HL-60/S4 treated with phorbol 12-myristate 13-acetate at 8.2 ng/mL for 4 days and 3 days (cell line): Measurements from ENCODE around the gene TOLLIP.
"Not testable (repeated sequence)": the region's sequence is repeated elsewhere in the genome, so short reads cannot be mapped to it uniquely, and the experiment has no call there.

Source experiments
- in situ Hi-C: fragments of 300-500 bp; cut with MboI; formaldehyde crosslinking; loops from 2 replicates; pipeline ENCODE4 v1.15.0; 2022; ENCODE audit warnings: low sequenced_read_pairs

TOLLIP gene

DNA sequence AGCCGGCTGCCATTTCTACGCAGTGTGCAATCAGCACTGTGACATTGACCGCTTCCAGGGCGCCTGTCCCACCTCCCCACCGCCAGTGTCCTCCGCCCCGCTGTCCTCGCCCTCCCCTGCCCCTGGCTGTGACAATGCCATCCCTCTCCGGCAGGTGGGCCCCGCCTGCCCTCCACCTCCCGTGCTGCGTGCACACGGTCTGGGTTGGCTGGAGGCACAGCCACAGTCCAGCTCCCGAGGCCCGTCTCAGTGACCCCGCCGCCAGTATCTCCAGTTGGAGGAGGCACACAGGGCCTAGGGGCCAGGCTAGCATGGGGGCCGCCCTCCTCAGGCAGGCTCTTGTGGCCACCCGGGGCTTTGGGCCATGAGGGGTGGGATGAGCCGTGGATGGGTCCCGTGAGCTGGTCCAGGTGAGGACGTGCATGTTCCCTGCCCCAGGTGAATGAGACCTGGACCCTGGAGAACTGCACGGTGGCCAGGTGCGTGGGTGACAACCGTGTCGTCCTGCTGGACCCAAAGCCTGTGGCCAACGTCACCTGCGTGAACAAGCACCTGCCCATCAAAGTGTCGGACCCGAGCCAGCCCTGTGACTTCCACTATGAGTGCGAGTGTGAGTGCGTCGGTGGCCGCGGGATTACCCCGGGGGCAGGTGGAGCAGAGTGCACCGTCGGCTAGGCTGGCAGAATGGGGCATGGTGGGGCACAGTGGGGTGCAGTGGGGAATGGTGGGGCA is 56.9 kb downstream of the TOLLIP start:
- in situ Hi-C loops = no loop called here

- in situ Hi-C loops = no loop called here
These were observed 58.1 kb downstream of the TOLLIP start for GRCh38 chr11:1251236-1251770.

DNA sequence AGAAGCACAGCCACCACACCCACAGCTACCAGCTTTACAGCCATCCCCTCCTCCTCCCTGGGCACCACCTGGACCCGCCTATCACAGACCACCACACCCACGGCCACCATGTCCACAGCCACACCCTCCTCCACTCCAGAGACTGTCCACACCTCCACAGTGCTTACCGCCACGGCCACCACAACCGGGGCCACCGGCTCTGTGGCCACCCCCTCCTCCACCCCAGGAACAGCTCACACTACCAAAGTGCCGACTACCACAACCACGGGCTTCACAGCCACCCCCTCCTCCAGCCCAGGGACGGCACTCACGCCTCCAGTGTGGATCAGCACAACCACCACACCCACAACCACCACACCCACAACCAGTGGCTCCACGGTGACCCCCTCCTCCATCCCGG is 59.0 kb downstream of the TOLLIP start:
- in situ Hi-C loops = not testable (repeated sequence)

- in situ Hi-C loops = not testable (repeated sequence)
These were observed 60.5 kb downstream of the TOLLIP start for GRCh38 chr11:1248951-1249350.

GRCh38 chr11:1247026-1247425 is 62.4 kb downstream of the TOLLIP start:
- in situ Hi-C loops = not testable (repeated sequence)

GRCh38 chr11:1246301-1246700 is 63.1 kb downstream of the TOLLIP start:
- in situ Hi-C loops = not testable (repeated sequence)

- in situ Hi-C loops = not testable (repeated sequence)
These were observed 63.7 kb downstream of the TOLLIP start for GRCh38 chr11:1245717-1246116.

DNA sequence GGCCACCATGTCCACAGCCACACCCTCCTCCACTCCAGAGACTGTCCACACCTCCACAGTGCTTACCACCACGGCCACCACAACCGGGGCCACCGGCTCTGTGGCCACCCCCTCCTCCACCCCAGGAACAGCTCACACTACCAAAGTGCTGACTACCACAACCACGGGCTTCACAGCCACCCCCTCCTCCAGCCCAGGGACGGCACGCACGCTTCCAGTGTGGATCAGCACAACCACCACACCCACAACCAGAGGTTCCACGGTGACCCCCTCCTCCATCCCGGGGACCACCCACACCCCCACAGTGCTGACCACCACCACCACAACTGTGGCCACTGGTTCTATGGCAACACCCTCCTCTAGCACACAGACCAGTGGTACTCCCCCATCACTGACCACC is 64.9 kb downstream of the TOLLIP start:
- in situ Hi-C loops = not testable (repeated sequence)

- in situ Hi-C loops = not testable (repeated sequence)
These were observed 65.9 kb downstream of the TOLLIP start for GRCh38 chr11:1243521-1243920.

DNA sequence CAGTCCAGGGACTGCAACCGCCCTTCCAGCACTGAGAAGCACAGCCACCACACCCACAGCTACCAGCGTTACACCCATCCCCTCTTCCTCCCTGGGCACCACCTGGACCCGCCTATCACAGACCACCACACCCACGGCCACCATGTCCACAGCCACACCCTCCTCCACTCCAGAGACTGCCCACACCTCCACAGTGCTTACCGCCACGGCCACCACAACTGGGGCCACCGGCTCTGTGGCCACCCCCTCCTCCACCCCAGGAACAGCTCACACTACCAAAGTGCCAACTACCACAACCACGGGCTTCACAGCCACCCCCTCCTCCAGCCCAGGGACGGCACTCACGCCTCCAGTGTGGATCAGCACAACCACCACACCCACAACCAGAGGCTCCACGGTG is 66.7 kb downstream of the TOLLIP start:
- in situ Hi-C loops = not testable (repeated sequence)

GRCh38 chr11:1242289-1242688 is 67.1 kb downstream of the TOLLIP start:
- in situ Hi-C loops = no loop called here

- in situ Hi-C loops = no loop called here
These were observed 67.7 kb downstream of the TOLLIP start for GRCh38 chr11:1241706-1242105.

- in situ Hi-C loops = no loop called here
These were observed 68.7 kb downstream of the TOLLIP start for GRCh38 chr11:1240771-1241170.

GRCh38 chr11:1239596-1240205 is 69.7 kb downstream of the TOLLIP start:
- in situ Hi-C loops = no loop called here

- in situ Hi-C loops = no loop called here
These were observed 70.5 kb downstream of the TOLLIP start for GRCh38 chr11:1238767-1239595.

DNA sequence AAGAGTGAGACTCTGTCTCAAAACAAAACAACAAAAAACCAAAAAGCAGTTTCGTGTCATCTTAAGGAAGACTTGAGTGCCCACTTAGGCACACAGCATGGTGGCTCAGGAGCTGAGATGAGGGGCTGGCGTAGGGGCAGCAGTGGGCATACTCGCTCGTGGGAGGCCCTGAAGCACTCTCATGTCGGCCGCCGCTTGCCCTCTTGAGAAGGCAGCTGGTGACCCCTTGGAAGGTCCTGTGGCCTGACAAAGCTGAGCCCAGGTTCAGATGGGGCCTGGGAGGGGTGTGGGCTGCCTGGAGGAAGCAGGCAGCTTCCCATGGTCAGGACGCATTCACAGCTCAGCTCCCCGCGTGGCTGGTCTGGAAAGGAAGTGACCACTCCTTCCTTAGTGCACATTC is 71.6 kb downstream of the TOLLIP start:
- in situ Hi-C loops = no loop called here

DNA sequence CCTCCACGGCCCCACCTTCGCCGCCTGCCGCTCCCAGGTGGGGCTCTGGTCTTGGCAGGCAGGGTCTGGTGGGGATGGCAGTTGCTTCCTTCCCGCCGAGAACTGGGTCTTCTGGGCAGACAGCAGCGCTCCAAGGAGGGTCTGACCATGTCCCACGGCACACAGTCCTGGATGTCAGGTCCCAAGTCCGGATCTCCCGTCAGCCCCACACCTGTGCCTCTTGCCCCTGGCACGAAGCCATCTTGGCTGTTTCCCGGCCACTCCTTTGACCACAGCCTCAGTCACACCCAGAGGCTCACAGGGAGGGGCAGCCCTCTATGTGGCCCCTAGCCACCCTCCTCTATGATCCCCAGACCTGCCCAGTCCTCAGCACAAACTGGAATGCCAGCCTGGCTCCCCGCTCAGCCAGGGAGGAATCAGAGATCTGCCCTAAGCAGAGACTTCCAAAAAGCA is 72.3 kb downstream of the TOLLIP start:
- in situ Hi-C loops = no loop called here

DNA sequence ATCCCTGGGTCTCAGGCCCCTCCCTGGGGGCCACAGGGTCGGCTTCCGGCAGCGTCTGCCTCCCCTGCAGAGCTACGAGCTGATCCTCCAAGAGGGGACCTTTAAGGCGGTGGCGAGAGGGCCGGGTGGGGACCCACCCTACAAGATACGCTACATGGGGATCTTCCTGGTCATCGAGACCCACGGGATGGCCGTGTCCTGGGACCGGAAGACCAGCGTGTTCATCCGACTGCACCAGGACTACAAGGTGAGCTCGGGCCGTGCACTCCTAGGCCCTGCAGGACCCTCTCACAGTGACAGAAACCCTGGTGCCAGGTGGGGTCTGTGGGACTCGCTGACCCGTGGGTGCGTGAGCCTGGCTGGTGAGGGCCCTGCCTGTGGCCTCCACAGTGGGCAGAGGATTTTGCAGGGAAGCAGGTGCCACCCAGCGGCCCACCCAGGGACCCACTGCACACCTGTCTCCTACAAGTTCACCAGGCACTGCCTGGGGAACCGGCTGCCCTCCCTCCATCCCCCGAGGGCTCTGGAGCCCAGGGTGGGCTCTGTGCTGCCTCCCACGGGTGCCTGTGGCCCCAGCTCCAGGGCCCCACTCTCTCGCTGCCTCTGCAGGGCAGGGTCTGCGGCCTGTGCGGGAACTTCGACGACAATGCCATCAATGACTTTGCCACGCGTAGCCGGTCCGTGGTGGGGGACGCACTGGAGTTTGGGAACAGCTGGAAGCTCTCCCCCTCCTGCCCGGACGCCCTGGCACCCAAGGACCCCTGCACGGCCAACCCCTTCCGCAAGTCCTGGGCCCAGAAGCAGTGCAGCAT is 72.9 kb downstream of the TOLLIP start:
- in situ Hi-C loops = no loop called here

DNA sequence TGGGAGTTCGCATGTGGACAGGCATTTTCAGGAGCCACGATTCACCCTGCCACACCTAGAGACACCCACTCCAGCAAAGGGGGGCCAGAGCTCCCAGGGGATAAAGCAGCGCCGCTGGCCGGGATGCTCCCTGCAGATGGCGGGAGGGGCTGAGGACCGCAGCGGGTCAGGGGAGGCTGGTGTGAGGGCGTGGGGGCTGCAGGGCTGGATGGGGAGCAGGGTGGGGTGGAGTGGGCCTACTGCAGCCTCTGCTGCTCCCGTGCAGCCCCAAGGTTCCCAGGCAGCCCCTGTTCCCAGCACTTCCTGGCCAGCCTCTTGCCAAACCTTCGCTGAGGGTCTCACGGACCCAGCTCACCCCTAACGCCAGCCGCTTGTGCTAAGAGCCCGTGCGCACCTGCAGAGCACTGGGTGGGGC is 73.5 kb downstream of the TOLLIP start:
- in situ Hi-C loops = no loop called here

DNA sequence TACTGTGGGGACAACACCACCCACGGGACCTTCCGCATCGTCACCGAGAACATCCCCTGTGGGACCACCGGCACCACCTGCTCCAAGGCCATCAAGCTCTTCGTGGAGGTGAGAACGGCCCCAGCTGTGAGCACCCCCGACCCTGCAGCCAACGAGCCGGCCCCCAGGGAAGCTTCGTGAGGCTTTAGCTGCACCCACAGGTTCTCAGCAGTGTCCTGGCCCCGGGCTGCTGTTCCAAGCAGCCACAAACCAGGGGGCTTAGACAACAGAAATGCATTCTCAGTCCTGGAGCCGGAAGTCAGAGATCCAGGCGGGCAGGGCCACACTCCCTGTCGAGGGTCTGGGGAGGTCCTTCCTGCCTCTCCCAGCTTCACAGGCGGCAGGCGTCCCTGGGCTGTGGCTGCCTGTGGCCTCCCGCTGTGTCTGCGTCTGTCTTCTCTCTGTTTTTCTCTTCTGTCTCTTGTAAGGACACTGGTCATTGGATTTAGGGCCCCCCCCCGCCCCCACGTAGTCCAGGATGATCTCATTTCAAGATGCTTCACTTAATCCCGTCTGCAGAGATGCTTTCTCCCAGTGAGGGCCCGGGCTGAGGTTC is 74.0 kb downstream of the TOLLIP start:
- in situ Hi-C loops = no loop called here
